ENCODE results near the gene UMODL1.
"Not testable (repeated sequence)": the region's sequence is repeated elsewhere in the genome, so short reads cannot be mapped to it uniquely, and the experiment has no call there.

UMODL1 gene

GRCh38 chr21:42163511-42163863 lies 92.4 kb downstream of the UMODL1 start:
- DNase-seq (ENCODE audit: low spot score): no peak

DNA sequence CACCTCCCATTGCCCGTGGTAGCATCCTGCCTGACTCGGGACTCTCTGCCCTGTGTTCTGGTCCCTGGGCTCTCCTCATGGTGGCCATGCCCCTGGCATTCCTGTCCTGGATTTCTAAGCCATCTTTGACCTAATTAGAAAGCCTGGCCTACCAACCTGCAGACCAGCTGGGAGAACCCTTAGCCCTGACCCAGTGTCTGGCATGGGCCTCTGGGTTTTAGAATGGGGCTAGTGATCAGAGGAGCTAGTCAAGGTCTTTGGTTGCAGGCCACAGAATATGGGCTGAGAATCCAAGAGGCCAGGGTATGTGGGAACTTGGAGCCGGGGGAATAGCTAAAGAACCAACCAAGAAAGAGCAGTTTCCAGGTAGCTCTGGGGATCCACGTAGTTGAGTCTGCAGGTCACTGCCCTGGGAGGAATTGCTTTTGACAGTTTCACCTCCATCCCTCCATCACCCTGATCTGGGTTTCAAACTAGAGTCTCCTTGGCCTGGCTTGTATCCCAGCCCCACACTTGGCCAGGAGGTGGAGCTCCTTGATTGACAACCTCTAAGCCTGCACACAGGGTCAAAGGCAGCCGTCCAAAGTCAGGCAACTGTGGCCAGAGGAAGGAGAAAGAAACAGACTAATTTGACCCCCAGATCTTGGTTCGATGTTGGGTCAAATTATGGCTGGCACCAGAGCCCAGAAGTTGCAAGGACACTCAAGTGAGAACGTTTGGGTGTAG lies 93.1 kb downstream of the UMODL1 start:
- DNase-seq (ENCODE audit: low spot score): peak; percentile 68

DNA sequence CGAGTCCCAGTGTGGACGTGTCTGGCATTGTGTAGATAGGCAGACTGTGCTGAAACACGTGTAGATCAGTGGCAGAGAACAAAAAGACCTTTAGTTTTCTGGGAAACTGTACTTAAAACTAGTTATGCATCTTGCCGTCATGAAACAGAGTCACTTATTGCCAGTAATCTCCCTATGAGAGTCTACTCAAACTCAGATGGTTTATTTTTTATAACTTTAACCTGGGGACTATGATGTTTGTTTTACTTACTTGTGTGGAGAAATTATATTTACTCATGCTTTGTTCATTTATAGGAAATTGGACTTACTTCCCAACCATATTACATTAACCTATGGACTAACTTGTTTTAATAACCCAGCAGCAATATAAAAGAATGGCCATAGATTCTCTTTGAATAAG lies 93.7 kb downstream of the UMODL1 start:
- no peak for DNase-seq (ENCODE audit: low spot score)

DNA sequence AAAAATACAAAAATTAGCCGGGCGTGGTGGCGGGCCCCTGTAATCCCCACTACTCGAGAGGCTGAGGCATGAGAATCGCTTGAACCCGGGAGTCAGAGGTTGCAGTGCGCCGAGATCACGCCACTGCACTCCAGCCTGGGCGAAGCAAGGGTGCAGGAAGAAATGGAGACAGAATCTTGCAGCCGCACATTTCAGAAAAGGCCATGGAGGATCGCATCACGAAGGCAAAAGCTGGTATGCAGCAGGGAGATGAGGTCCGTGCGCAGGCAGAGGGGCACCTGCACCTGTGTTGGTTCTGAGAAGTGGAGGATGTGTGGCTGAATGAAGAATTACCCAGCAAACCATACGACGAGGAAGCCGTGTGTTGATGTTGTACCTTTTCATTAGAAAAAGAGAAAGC lies 94.8 kb downstream of the UMODL1 start:
- no peak for DNase-seq (ENCODE audit: low spot score)

GRCh38 chr21:42169758-42170157 lies 98.6 kb downstream of the UMODL1 start:
- DNase-seq (ENCODE audit: low spot score): no peak

DNA sequence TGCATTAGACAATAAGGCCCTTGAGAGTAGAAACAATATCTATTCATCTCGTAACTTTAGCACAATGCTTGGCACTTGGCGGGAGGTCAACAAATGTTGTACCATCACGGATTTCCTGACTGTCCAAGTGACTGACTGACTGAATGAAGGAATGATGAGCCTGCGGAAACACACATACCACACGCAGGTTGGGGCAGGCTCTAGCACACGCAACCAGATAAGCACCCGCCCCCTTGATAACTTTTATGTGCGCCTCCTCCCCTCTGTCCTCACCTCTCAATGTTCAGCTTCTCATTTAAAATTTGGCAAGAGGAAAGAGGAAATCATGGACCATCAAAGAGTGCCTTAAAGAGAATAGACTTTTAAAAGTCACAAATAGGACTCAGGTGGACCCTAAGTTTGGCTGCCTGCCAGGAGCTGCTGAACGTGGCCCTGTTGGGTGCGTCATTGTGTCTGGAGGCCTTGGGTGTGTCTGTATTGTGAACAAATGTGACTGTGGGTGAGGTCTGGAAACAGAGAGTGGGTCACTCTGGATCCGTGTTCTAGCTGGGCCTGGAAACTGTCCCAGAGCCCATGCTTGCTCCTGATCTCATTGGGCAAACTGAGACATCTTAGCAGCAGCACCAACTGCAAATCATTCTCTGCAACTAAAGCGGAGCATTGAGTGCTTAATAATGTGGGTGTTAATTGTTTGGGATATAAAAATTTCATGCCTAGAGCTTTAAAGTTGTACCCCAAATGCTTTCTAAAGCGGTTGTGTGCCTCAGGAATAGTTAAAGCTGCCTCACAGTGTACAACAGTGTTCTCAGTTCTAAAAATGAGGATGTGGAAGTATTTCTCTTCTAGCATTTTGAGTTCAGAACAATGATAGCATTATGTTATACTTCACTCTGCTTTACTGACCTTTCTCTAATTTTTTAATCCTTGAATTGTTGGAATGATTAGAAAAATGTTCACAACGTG lies 100.3 kb downstream of the UMODL1 start:
- DNase-seq (ENCODE audit: low spot score): peak; percentile 93

- no peak for DNase-seq (ENCODE audit: low spot score)
Observed at GRCh38 chr21:42172596-42173483, 101.7 kb downstream of the UMODL1 start.

- DNase-seq (ENCODE audit: low spot score): peak; percentile 16
Observed at GRCh38 chr21:42174173-42174572, 103.1 kb downstream of the UMODL1 start.

- DNase-seq (ENCODE audit: low spot score): no peak
Observed at GRCh38 chr21:42175110-42175710, 104.1 kb downstream of the UMODL1 start.

DNA sequence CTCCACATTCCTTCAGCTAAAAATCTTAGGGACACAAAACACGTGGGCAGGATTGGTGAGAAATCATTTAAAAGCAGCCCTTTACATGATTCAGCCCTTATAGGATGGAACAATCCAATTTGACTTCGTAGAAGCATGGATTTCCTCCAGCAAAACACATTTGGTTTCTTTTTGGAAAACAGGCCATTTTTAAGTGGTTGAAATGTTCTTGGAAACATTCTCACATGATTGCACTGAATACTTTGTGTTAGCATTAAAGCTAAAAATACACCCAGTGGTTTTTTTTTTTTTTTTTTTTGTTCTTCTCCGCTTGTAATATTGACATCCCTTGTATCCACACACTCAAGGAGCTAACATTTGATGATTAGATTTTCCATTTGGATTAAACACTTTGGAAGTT lies 105.7 kb downstream of the UMODL1 start:
- no peak for DNase-seq (ENCODE audit: low spot score)

GRCh38 chr21:42179316-42179715 lies 108.2 kb downstream of the UMODL1 start:
- no peak for DNase-seq (ENCODE audit: low spot score)

- DNase-seq (ENCODE audit: low spot score): not testable (repeated sequence)
Observed at GRCh38 chr21:42180001-42180400, 108.9 kb downstream of the UMODL1 start.

DNA sequence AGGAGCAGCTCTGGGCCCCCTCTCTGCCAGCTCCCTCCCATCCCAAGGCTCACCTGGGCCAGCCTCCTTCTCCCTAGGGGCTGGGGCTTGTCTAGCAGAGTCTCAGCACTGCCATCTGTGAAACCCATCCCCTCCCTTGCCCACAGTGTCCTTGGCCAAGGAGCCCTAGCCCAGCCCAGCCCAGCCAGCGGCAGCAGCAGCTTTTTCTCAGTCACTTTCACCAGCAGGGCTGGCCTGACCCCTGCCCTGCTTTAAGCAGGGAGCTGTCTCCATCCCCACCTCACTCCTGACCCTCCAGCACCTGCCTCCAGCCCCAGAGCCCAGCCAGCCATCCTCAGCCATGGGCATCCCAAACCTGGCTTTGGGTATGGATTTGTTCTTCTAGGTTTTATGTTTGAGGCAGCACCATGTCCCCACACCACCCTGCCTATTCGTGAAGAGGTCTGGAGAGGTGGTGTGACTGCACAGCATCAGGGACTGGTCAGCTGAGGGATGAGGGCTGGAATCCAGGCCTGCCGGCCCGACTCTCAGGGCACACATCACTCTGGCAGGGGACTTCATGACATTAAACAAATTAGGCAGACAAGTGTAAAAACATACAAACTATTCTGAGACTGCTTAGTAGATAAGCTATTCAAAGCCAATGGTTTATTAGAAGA lies 111.7 kb downstream of the UMODL1 start:
- DNase-seq (ENCODE audit: low spot score): no peak

- DNase-seq (ENCODE audit: low spot score): no peak
Observed at GRCh38 chr21:42183374-42184266, 112.5 kb downstream of the UMODL1 start.

DNA sequence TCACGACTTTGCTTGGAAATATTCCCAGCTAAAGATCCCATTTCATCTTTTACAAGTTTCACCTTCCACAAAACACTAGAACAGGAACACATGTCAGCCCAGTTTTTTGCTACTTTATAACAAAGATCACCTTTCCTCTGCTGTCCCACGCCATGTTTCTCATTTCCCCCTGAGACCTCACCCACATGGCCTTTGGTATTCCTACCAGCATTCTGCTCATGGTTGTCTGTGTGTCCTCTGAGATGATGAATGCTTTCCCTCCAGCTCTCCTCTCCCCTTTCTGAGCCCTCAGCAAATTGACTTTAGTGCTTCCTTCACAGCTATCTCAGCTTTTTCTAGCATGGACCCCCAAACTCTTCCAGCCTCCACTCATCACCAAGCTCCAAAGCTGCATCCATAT lies 115.5 kb downstream of the UMODL1 start:
- DNase-seq (ENCODE audit: low spot score): no peak

GRCh38 chr21:42187976-42188653 lies 117.0 kb downstream of the UMODL1 start:
- DNase-seq (ENCODE audit: low spot score): no peak

DNA sequence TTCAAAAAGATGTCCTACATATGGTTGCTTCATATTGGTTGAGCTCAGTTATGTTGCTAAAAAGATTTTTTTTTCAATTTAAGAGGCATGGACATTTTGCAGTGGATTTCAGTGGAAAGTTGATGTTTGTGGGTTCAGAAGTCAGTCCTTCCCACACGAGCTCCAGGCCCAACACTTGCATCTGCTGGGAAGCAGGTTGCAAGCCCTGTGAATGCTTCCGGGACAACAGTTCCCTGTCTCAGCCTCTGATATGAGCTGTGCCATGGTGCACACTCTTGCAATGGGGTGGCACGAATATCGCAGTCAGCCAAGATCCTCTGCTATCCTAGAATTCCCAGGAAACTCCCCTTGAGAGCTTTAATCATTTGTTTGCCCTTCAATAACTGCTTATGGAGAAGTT lies 117.5 kb downstream of the UMODL1 start:
- no peak for DNase-seq (ENCODE audit: low spot score)

GRCh38 chr21:42189431-42189830 lies 118.3 kb downstream of the UMODL1 start:
- DNase-seq (ENCODE audit: low spot score): no peak

GRCh38 chr21:42189860-42190485 lies 118.9 kb downstream of the UMODL1 start:
- DNase-seq (ENCODE audit: low spot score): no peak

All from SW480 (cell line).